Dedifferentiated amniotic fluid mesenchymal stem cell (primary cell): Measurements from ENCODE around the gene BTBD9.
A peak's percentile ranks its signal among the peaks of the same experiment; 100 is the strongest.
"Not testable (repeated sequence)": the region's sequence is repeated elsewhere in the genome, so short reads cannot be mapped to it uniquely, and the experiment has no call there.

Experiments used
- DNase-seq: peaks from one replicate; pipeline ENCODE4 v3.0.0-alpha.2; 2016; ENCODE audit errors: extremely low spot score

The BTBD9 gene

DNA sequence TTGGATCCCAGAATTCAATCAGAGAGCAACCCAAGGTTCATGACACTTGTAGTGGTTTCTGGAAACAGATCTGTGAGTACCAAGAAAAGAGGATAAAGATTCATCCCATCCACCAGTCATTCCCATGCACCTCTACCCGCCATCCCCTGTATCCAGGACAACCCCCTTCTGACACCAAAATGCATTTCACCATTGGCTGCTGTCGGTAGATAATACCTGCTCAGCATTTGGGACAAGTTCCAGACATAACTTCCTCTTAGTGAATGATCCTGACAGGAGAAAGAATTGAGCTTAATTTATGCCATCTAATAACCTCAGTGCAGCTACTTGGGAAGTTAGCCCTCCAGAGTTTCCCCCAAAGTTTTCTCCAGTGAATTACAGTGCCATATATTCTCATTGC, 491.1 kb downstream of the BTBD9 start:
- DNase-seq: no peak

DNA sequence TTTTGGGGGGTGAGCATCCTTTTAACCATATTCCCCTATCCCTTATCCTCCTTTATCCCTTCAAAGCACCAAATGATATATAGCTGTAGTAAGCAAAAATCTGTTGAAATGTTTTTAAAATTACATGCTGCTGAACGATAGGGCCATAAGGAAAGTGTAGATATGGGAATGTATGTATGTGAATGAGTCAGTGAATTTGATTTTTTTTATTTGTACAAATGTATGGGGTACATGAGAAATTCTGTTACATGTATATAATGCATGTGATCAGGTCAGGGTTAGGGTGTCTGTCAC, 493.0 kb downstream of the BTBD9 start:
- no peak for DNase-seq

DNA sequence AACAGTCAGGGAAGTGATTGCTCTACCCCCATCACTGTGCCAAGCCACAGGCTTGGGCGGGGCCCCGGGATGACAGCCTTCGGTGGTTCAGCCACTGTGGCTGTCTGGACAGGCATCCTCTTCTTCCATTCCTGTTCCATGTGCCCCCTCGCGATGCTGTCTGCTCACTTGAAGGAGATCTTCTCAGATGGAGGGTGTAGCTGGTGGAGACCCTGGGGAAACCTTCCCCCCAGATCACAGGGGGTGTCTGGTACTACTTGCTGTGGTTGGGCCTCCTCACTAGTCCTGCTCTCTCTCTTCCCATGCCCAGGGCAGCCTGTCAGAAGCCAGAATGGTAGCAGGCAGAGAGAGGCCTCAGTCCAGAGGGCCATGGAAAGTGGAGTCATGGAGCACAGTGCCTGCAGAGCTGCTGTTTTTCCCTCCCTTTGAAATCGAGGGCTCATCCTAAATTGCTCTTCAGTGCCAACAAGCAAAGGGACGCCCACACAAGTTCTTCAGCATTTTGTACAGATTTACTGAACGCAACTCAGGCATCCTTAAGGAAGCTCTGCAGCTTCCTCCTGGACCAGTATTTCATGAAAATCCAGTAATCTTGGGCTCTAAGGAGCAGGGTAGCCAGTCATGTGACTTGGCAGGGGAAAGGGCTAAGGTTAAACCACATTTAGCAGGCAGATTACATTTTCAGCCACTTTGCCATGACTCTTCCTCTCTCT, 493.6 kb downstream of the BTBD9 start:
- no peak for DNase-seq

DNA sequence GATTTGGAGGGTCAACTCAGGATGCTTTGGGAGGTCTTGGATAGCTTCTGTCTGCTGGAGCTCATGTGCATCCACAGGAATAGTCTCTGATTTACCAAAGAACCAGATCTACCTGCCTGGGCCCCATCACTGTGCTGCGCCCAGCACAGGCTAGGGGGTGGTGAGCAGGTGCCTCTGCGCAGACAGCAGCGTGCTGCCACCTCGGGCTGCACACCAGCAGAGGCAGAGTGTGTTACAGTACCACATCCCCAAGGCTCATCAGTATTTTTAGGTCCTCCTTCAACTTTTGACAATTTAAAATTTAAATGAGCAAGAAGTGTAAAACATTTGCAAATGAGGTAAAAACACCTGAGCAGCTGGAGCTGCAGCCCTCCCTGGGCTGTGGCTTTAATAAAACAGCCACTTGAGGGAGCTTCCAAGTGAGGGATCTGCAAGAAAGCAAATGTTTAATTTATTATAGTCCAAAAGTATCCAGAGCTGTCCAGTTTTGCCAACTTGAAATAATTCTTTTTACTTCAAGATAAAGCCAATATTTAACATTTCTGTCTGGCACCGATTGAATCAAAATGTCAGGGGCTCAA, 495.3 kb downstream of the BTBD9 start:
- no peak for DNase-seq

- no peak for DNase-seq
Measured at GRCh38 chr6:38143191-38144150, 496.3 kb downstream of the BTBD9 start.

- no peak for DNase-seq
Measured at GRCh38 chr6:38142178-38142902, 497.4 kb downstream of the BTBD9 start.

- no peak for DNase-seq
Measured at GRCh38 chr6:38141716-38142115, 498.0 kb downstream of the BTBD9 start.

DNA sequence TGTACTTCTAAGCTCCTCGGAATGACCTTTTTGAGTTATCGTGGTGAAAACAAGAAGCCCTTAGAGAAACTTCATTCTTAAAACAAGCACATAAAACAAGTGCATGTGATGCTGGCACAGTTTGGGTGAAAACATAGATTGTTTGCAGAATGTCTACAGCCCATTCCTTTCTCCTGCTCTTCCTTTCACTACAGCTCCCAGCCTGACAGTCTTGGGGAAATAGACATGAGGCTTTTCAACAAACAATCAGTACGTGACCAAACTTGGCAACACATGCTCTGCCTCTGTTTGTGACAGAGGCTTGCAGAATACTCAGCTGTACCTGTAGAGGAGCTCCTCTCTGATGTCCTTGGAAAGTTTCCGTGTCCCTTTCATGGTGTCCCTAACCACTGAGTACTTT, 498.6 kb downstream of the BTBD9 start:
- DNase-seq: no peak

GRCh38 chr6:38138374-38138773, 501.4 kb downstream of the BTBD9 start:
- no peak for DNase-seq

DNA sequence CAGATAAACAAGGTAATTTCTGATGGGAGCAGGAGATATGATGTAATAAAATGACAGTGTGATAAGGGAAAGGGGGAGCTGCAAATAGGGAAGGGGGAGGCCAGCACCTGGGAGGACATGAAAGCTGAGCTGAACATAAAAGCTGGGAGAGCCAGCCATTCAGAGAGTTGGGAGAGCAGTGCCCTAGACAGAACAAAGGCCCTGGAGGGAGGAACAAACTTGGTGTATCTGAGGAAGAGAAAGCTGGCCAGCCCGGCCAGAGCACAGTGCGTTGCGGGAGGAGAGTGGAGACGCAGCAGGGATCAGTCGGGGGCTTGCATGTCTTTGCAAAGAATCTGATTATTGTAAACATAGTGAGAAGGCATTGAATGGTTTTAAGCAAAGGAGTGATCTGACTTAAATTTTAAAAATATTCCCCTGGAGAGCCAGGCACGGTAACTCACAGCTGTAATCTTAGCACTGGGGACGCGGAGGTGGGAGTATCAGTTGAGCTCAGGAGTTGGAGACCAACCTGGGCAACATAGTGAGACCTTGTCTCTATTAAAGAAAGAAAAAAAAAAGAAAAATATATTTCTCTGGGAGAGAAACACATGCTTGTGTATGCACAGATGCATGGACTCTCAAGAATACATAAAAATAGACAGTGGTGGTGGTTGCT, 502.0 kb downstream of the BTBD9 start:
- no peak for DNase-seq

GRCh38 chr6:38136547-38136946, 503.2 kb downstream of the BTBD9 start:
- DNase-seq: no peak

DNA sequence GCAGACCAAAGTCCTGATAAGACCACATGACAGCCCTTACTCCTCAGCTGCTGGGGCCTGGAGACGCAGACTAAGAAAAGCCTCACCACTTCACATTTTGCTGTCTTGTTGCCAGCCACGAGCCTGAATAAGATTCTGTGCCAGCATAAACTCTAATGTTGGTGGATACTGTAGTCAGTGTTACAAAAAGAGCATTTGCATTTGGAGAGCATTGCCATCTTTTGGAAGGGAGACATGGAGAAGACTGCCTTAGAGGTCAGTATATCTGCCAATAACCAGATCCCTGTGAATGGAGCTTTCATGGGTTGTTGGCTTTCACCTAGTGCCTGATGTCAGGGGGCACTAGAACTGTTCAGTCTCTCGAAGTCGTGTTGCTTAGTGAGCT, 505.0 kb downstream of the BTBD9 start:
- no peak for DNase-seq

GRCh38 chr6:38133932-38134703, 505.6 kb downstream of the BTBD9 start:
- DNase-seq: no peak

GRCh38 chr6:38131527-38131965, 508.2 kb downstream of the BTBD9 start:
- peak; percentile 92 for DNase-seq

DNA sequence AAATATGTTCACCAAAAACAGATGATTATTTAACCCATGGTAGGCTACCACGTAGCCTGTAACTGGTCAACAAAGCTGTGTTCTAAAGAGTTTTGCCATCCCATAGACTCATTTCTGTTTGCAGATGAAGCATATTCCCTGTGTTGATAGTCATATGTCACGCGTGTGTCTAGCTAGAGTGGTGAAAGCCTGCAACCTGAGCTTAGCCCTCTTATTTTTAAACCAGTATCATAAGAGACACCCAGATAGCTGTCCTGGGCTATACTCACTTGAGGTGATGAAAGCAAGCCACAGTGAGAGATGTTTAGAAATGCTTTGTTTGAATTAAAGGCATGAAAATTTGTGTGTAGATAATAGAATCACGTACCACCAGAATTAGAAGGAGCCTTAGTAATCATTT, 512.4 kb downstream of the BTBD9 start:
- no peak for DNase-seq

GRCh38 chr6:38124224-38124926, 515.4 kb downstream of the BTBD9 start:
- not testable (repeated sequence) for DNase-seq

DNA sequence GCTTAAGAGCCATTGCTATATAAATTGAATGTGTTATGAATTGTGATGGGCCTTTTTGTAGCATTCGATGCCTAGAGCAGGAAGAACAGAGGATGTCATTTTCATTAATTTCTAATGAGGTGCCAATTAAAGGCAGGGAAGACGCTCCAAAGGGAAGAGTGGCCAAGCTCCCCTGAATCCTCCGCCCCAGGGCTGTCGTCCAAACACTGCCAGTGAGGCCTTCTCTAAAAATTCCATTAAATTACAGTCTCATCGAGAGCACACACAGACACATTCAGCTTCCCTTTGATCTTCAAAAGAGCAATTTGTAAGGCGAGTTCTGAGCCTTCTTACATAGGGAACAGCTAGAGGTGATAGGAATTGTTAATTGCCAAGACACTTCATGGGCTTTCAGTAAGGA, 520.2 kb downstream of the BTBD9 start:
- DNase-seq: no peak

GRCh38 chr6:38118791-38119365, 520.9 kb downstream of the BTBD9 start:
- DNase-seq: no peak
